HG03378 (cell line): Measurements from ENCODE around the gene HHEX.
"Not testable (repeated sequence)": the region's sequence is repeated elsewhere in the genome, so short reads cannot be mapped to it uniquely, and the experiment has no call there.

ENCODE experiments used
- ATAC-seq: cut with Tn5 transposase; IDR thresholded peaks from one replicate; pipeline ENCODE4 v1.9.1; 2021; ENCODE audit warnings: mild to moderate bottlenecking, moderate library complexity; ENCODE audit not compliant: unreplicated experiment

Gene HHEX

GRCh38 chr10:92732958-92733357, 43.2 kb downstream of the HHEX start:
- ATAC-seq, result no peak

- ATAC-seq, result no peak
Measured at GRCh38 chr10:92734301-92734700, 44.5 kb downstream of the HHEX start.

GRCh38 chr10:92735938-92736337, 46.2 kb downstream of the HHEX start:
- ATAC-seq, result no peak

DNA sequence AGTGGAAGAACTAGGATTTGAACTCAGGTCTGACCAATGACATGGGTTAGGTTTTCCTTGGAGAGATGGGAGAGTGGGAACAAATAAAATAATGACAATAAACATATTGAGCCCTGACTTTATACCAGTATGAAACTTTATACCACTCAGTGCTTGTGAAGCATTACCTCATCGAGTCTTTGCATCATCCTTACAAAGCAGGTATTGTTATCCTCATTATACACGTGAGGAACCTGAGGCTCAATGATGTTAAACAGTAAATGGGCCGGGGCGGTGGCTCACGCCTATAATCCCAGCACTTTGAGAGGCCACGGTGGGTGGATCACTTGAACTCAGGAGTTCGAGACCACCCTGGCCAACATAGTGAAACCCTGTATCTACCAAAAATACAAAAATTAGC, 47.7 kb downstream of the HHEX start:
- no peak for ATAC-seq

GRCh38 chr10:92740762-92741161, 51.0 kb downstream of the HHEX start:
- no peak for ATAC-seq

DNA sequence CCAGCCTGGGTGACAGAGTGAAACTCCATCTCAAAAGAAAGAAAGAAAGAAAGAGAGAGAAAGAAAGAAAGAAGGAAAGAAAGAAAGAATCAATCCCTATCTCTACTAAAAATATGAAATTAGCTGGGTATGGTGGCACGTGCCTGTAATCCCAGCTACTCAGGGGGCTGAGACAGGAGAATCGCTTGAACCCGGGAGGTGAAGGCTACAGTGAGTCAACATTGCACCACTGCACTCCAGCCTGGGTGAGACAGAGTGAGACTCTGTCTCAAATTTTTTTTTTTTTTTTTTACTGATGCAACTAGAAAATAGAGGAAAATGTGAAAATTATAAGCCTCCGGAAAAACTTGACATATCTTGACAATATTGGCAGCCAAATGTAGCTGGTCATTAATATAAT, 52.0 kb downstream of the HHEX start:
- not testable (repeated sequence) for ATAC-seq

DNA sequence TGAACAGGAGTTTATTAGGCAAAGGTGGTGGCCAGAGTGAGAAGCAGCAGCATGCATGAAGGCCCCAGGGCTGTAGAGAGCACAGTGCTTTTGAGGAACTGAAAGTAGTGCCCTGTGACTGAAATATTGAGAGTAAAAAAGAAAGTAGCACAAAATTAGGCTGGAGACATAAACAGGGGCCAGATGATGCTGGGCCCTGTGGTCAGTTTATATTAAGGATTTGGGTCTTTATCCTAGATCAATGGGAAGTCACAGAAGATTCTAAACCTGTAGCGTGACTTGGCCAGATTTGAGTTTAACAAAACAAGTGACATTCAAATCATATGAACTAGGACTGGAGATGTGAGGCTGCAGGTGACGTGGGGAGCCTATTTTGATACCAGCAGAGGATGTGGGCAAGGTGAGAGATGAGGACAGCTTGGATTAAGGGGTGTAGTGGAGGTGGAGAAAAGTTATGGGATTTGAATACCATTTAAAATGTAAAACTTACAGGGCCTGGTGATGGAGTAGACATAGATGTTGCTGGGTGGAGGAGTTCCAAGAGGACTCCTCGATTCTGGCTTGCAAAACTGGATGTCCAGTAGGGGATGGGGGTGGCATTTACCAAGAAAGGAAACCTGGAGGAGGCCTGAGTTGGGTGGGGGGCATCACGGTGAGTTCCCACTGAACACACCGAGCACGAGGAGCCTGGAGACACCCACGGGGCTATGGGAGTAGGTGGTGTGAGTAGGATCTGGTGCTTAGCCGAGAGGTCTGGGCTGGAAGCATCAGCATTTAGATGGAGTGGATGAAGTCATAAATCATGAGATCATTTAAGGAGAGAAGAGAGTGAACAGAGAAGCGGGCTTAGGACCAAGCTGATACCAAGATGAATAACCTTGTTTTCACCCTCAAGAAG, 52.8 kb downstream of the HHEX start:
- ATAC-seq, result peak; percentile 96
